Measurements from ENCODE around the gene LRRC4.

DNA sequence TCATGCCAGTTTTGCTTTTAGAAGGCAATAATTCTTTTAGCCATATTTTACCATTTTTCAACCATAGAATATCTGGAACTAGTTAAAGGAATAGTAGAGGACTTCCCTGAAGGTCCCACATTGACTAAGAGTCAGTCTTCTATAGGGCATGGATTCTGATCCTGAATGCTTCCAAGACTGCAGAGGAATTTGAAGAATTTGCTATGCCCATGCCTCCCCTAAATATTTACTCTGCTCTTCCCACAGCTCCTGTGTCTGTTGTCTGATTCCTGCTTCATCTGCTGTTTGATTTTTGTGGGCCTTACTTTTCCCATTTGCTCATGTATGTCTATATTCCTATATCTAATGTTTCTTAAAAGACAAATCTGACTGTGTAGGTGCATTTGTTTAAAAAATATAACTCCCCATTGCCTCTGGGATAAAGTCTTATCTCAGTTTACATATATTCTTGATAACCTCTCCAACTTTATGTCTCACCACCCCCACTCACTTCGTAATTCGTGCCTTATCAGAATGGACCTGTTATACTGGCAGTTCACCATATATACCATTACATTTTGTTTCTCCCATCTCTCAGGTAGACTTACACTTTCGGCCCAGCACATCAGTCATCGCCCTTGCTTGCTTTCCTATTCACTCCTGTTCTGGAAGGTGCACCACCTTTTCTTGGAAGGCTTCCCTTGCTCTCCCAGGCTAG, 33.9 kb downstream of the LRRC4 start:
- TF ChIP-seq, protein P1, sequence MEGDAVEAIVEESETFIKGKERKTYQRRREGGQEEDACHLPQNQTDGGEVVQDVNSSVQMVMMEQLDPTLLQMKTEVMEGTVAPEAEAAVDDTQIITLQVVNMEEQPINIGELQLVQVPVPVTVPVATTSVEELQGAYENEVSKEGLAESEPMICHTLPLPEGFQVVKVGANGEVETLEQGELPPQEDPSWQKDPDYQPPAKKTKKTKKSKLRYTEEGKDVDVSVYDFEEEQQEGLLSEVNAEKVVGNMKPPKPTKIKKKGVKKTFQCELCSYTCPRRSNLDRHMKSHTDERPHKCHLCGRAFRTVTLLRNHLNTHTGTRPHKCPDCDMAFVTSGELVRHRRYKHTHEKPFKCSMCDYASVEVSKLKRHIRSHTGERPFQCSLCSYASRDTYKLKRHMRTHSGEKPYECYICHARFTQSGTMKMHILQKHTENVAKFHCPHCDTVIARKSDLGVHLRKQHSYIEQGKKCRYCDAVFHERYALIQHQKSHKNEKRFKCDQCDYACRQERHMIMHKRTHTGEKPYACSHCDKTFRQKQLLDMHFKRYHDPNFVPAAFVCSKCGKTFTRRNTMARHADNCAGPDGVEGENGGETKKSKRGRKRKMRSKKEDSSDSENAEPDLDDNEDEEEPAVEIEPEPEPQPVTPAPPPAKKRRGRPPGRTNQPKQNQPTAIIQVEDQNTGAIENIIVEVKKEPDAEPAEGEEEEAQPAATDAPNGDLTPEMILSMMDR (IDR thresholded peaks at IDR 0.05): no peak
- TF ChIP-seq POLR2A (IDR thresholded peaks at IDR 0.05): no peak
